Naive thymus-derived CD4-positive, alpha-beta T cell (primary cell): ENCODE data around the gene AUNIP. TPM values are rescaled to one million over a fixed set of nuclear protein-coding genes. Genes with fewer than 3 reads are reported as not detected.
A peak's percentile ranks its signal among the peaks of the same experiment; 100 is the strongest.

Source experiments
- ATAC-seq: fragments of 150-1000 bp; cut with Tn5 transposase; 2 replicates; pipeline ENCODE4 v1.10.0; 2021; ENCODE audit warnings: mild to moderate bottlenecking, moderate library complexity
- CTCF ChIA-PET: fragments of 350-600 bp; sonication (Branson Sonifier 250); formaldehyde crosslinking; loops from one replicate; lab custom pipeline; 2021; ENCODE audit warnings: antibody characterized with exemption; lab: Charles Lee
- POLR2A ChIA-PET: fragments of 350-600 bp; sonication (Branson Sonifier 250); formaldehyde crosslinking; loops from one replicate; lab custom pipeline; 2021; ENCODE audit warnings: antibody characterized with exemption, inconsistent platforms; lab: Charles Lee
- DNase-seq, 9 donors: peaks; one replicate each; pipeline versions ENCODE4 v3.0.0 to v3.0.0-alpha.2; 2020 to 2022; ENCODE audit warnings: mixed read lengths in 1 of 9
- H3K27ac ChIP-seq: one replicate; pipeline ENCODE4 v1.7.0; 2013; ENCODE audit warnings: mild to moderate bottlenecking, low read depth, low read length, moderate library complexity
- H3K27me3 ChIP-seq, 2 donors: one replicate each; pipeline ENCODE4 v1.7.0; 2013; ENCODE audit warnings: low read length in 2 of 2, mild to moderate bottlenecking in 2 of 2, moderate library complexity in 2 of 2; ENCODE audit not compliant: control insufficient read depth in 2 of 2, insufficient read depth in 2 of 2
- H3K36me3 ChIP-seq, 3 experiments: 1 replicate in 2 of 3; 2 replicates in 1 of 3; pipeline ENCODE4 v1.7.0; 2013; ENCODE audit warnings: low read length in 3 of 3, mild to moderate bottlenecking in 3 of 3, moderate library complexity in 1 of 3; ENCODE audit not compliant: insufficient read depth in 3 of 3, control insufficient read depth in 2 of 3
- H3K4me1 ChIP-seq, 2 donors: one replicate each; pipeline ENCODE4 v1.7.0; 2013; ENCODE audit warnings: low read length in 2 of 2, mild to moderate bottlenecking in 2 of 2, moderate library complexity in 1 of 2; ENCODE audit not compliant: control insufficient read depth in 2 of 2, insufficient read depth in 2 of 2
- H3K4me3 ChIP-seq: 2 replicates; pipeline ENCODE4 v1.7.0; 2013; ENCODE audit warnings: mild to moderate bottlenecking, low read length
- H3K9me3 ChIP-seq, 3 experiments: 1 replicate in 2 of 3; 2 replicates in 1 of 3; pipeline ENCODE4 v1.7.0; 2013; ENCODE audit warnings: low read length in 3 of 3; ENCODE audit not compliant: control insufficient read depth in 2 of 3
- H3K27ac Mint-ChIP-seq, 9 donors: one replicate each; pipeline ENCODE4 v1.8.0; 2020 to 2022; ENCODE audit warnings: mixed read lengths in 9 of 9, mild to moderate bottlenecking in 8 of 9, moderate library complexity in 5 of 9, inconsistent platforms in 2 of 9
- H3K27me3 Mint-ChIP-seq, 5 donors: one replicate each; pipeline ENCODE4 v1.8.0; 2021 to 2022; ENCODE audit warnings: mixed read lengths in 5 of 5, mild to moderate bottlenecking in 1 of 5
- H3K36me3 Mint-ChIP-seq, 5 donors: one replicate each; pipeline ENCODE4 v1.8.0; 2020 to 2022; ENCODE audit warnings: mixed read lengths in 5 of 5, mild to moderate bottlenecking in 3 of 5, inconsistent platforms in 1 of 5
- H3K4me1 Mint-ChIP-seq, 7 donors: one replicate each; pipeline ENCODE4 v1.8.0; 2020 to 2022; ENCODE audit warnings: mixed read lengths in 7 of 7, mild to moderate bottlenecking in 3 of 7, inconsistent platforms in 1 of 7
- H3K4me3 Mint-ChIP-seq, 10 donors: one replicate each; pipeline ENCODE4 v1.8.0; 2020 to 2022; ENCODE audit warnings: mild to moderate bottlenecking in 10 of 10, mixed read lengths in 10 of 10, moderate library complexity in 6 of 10, inconsistent platforms in 2 of 10
- H3K9me3 Mint-ChIP-seq, 11 donors: one replicate each; pipeline ENCODE4 v1.8.0; 2020 to 2022; ENCODE audit warnings: mixed read lengths in 11 of 11, mild to moderate bottlenecking in 4 of 11, inconsistent platforms in 1 of 11, moderate library complexity in 1 of 11
- intact Hi-C, 2 donors: fragments of 100-400 bp; cut with micrococcal nuclease; formaldehyde crosslinking; loops; one replicate each; pipeline ENCODE4 v1.15.1; 2023
- polyA plus RNA-seq, 2 donors: library from polyadenylated mRNA; unstranded; fragments of 300-500 nt; fragmentation: Illumina TruSeq; gene quantifications; one replicate each; pipeline ENCODE4 v1.2.3, GENCODE V29; 2021
- total RNA-seq, 6 experiments: library from RNA in 5 of 6; stranded (reverse) in 5 of 6; gene quantifications; 1 replicate in 5 of 6; 2 replicates in 1 of 6; pipeline ENCODE4 v1.2.3 and lab custom pipeline; 2021 to 2026

AUNIP gene
- total and polyA plus RNA-seq, 7 experiments from 2014 or later, result 0.83 to 4.3 TPM; not detected in 5

GRCh38 chr1:25795946-25796810 lies 63.1 kb downstream of the AUNIP start:
- H3K27ac ChIP-seq, result peak overlapping the region; percentile 37
- CTCF ChIA-PET, result interaction anchor here (0.7 to 2.5 kb wide), 10 partner anchors 9 to 248 kb away, joined by 3 to 13 read pairs (median 4); no protein-coding TSS in a partner anchor
- Mint-ChIP-seq H3K36me3 (peaks cover 0 to 7% (median 0%) of the 10 kb centered on the region in 5 donors), H3K4me1 (peaks cover 29 to 82% (median 70%) of the 10 kb centered on the region in 7 donors), H3K9me3 (peaks cover 0 to 5% (median 0%) of the 10 kb centered on the region in 11 donors), H3K4me3 (peak overlapping the region; percentile 58 to 94 (median 81)), H3K27ac (peak overlapping the region in 8 of 9 donors; percentile 86 to 98 (median 93)), H3K27me3 (peaks cover 0 to 30% (median 0%) of the 10 kb centered on the region in 5 donors)
- ATAC-seq (peak; percentile 75), DNase-seq (peak in 3 of 9 donors; percentile 17 to 82 (median 79))
- POLR2A ChIA-PET, result interaction anchor here (0.8 to 2.7 kb wide), 13 partner anchors 19 to 253 kb away, joined by 3 to 19 read pairs (median 4); partner anchors contain the start of genes LDLRAP1 and MAN1C1
- H3K4me1 ChIP-seq, result peaks cover 31 to 61% of the 10 kb centered on the region in 2 donors
- intact Hi-C loops, result loop anchor here (1.0 to 5.0 kb wide), 8 partner anchors 21 to 294 kb away; partner anchors contain the start of gene LDLRAP1 (in 2 of the 2)
- no peaks in the 10 kb centered on the region for H3K27me3 ChIP-seq
- H3K4me3 ChIP-seq, result peak overlapping the region; percentile 15
- no peaks in the 10 kb centered on the region for H3K9me3 ChIP-seq
- peaks cover 0 to 6% (median 0%) of the 10 kb centered on the region in 3 experiments for H3K36me3 ChIP-seq

- Mint-ChIP-seq H3K27ac (peak overlapping the region in 8 of 9 donors; percentile 86 to 98 (median 93)), H3K4me3 (peak overlapping the region in 6 of 10 donors; percentile 7 to 82 (median 36)), H3K27me3 (peaks cover 0 to 25% (median 0%) of the 10 kb centered on the region in 5 donors), H3K36me3 (peaks cover 0 to 11% (median 3%) of the 10 kb centered on the region in 5 donors), H3K9me3 (peaks cover 0 to 5% (median 0%) of the 10 kb centered on the region in 11 donors), H3K4me1 (peaks cover 23 to 76% (median 67%) of the 10 kb centered on the region in 7 donors)
- no peak overlapping the region for H3K4me3 ChIP-seq
- H3K4me1 ChIP-seq, result peaks cover 23 to 53% of the 10 kb centered on the region in 2 donors
- peaks cover 0 to 15% (median 0%) of the 10 kb centered on the region in 3 experiments for H3K36me3 ChIP-seq
- H3K9me3 ChIP-seq, result no peaks in the 10 kb centered on the region
- DNase-seq (no peak), ATAC-seq (no peak)
- no peaks in the 10 kb centered on the region for H3K27me3 ChIP-seq
- intact Hi-C loops, result loop anchor here (5.0 kb wide), 3 partner anchors 118 to 293 kb away; partner anchors contain the start of gene LDLRAP1 (in 2 of the 2)
- CTCF ChIA-PET, result interaction anchor here (0.6 to 2.5 kb wide), 2 partner anchors 20 to 96 kb away, joined by 3 to 13 read pairs; no protein-coding TSS in a partner anchor
- H3K27ac ChIP-seq, result peak overlapping the region; percentile 37
- POLR2A ChIA-PET, result interaction anchor here (1.1 to 2.7 kb wide), 5 partner anchors 20 to 179 kb away, joined by 3 to 19 read pairs (median 8); partner anchors contain the start of gene MAN1C1
Observed at GRCh38 chr1:25795211-25795610, 64.0 kb downstream of the AUNIP start.

GRCh38 chr1:25794325-25794724 lies 64.9 kb downstream of the AUNIP start:
- intact Hi-C loops, result no loop called here
- Histone ChIP-seq H3K27ac (peak overlapping the region; percentile 37), H3K36me3 (peaks cover 0 to 24% (median 0%) of the 10 kb centered on the region in 3 experiments), H3K9me3 (no peaks in the 10 kb centered on the region), H3K4me1 (peaks cover 23 to 48% of the 10 kb centered on the region in 2 donors), H3K4me3 (no peak overlapping the region), H3K27me3 (no peaks in the 10 kb centered on the region)
- no peak for DNase-seq
- Mint-ChIP-seq H3K4me1 (peaks cover 19 to 74% (median 66%) of the 10 kb centered on the region in 7 donors), H3K9me3 (peaks cover 0 to 4% (median 0%) of the 10 kb centered on the region in 11 donors), H3K27me3 (peaks cover 0 to 25% (median 0%) of the 10 kb centered on the region in 5 donors), H3K4me3 (peak overlapping the region in 3 of 10 donors; percentile 0 to 16 (median 4)), H3K36me3 (peaks cover 0 to 14% (median 6%) of the 10 kb centered on the region in 5 donors), H3K27ac (peak overlapping the region in 8 of 9 donors; percentile 86 to 98 (median 88))
- ChIA-PET CTCF (interaction anchor here (0.6 to 2.5 kb wide), 4 partner anchors 20 to 271 kb away, joined by 3 to 13 read pairs (median 4); no protein-coding TSS in a partner anchor), POLR2A (interaction anchor here (1.0 to 2.7 kb wide), 3 partner anchors 9 to 38 kb away, joined by 4 to 10 read pairs (median 8); no protein-coding TSS in a partner anchor)
- no peak for ATAC-seq

GRCh38 chr1:25793585-25794170 lies 65.6 kb downstream of the AUNIP start:
- peaks cover 19 to 69% (median 60%) of the 10 kb centered on the region in 7 donors for H3K4me1 Mint-ChIP-seq
- intact Hi-C loops, result no loop called here
- peaks cover 0 to 4% (median 0%) of the 10 kb centered on the region in 11 donors for H3K9me3 Mint-ChIP-seq

GRCh38 chr1:25792115-25792514 lies 67.1 kb downstream of the AUNIP start:
- Mint-ChIP-seq H3K4me3 (peak overlapping the region in 1 of 10 donors; percentile 3), H3K36me3 (peaks cover 0 to 26% (median 10%) of the 10 kb centered on the region in 5 donors), H3K9me3 (peaks cover 0 to 4% (median 0%) of the 10 kb centered on the region in 11 donors), H3K4me1 (peaks cover 10 to 53% (median 44%) of the 10 kb centered on the region in 7 donors), H3K27ac (peak overlapping the region in 6 of 9 donors; percentile 16 to 79 (median 60)), H3K27me3 (peaks cover 0 to 30% (median 0%) of the 10 kb centered on the region in 5 donors)
- H3K4me1 ChIP-seq, result peaks cover 13 to 29% of the 10 kb centered on the region in 2 donors
- peaks cover 0 to 41% (median 3%) of the 10 kb centered on the region in 3 experiments for H3K36me3 ChIP-seq
- H3K27ac ChIP-seq, result no peak overlapping the region
- H3K9me3 ChIP-seq, result no peaks in the 10 kb centered on the region
- intact Hi-C loops, result no loop called here
- ATAC-seq, result no peak
- ChIA-PET CTCF (no interaction called here), POLR2A (interaction anchor here (1.0 to 1.9 kb wide), 3 partner anchors 10 to 167 kb away, joined by 4 to 7 read pairs (median 5); no protein-coding TSS in a partner anchor)
- DNase-seq, result no peak
- no peak overlapping the region for H3K4me3 ChIP-seq
- no peaks in the 10 kb centered on the region for H3K27me3 ChIP-seq

More at GRCh38 chr1:25793585-25794170, 65.6 kb downstream of the AUNIP start:
- Histone ChIP-seq H3K27ac (peak overlapping the region; percentile 37), H3K4me3 (no peak overlapping the region), H3K9me3 (no peaks in the 10 kb centered on the region), H3K4me1 (peaks cover 23 to 42% of the 10 kb centered on the region in 2 donors), H3K36me3 (peaks cover 0 to 28% (median 0%) of the 10 kb centered on the region in 3 experiments), H3K27me3 (no peaks in the 10 kb centered on the region)
- ATAC-seq, result no peak
- peaks cover 0 to 25% (median 0%) of the 10 kb centered on the region in 5 donors for H3K27me3 Mint-ChIP-seq
- peak overlapping the region in 8 of 9 donors; percentile 86 to 98 (median 88) for H3K27ac Mint-ChIP-seq
- H3K4me3 Mint-ChIP-seq, result peak overlapping the region in 4 of 10 donors; percentile 3 to 54 (median 23)
- ChIA-PET POLR2A (interaction anchor here (0.7 to 1.9 kb wide), 5 partner anchors 8 to 169 kb away, joined by 4 to 8 read pairs (median 5); no protein-coding TSS in a partner anchor), CTCF (interaction anchor here (0.7 to 1.6 kb wide), 5 partner anchors 19 to 271 kb away, joined by 3 to 5 read pairs (median 4); no protein-coding TSS in a partner anchor)
- H3K36me3 Mint-ChIP-seq, result peaks cover 0 to 14% (median 6%) of the 10 kb centered on the region in 5 donors
- DNase-seq, result no peak
